AG04449 (cell line): Measurements from ENCODE around the gene MLYCD.
A peak's percentile ranks its signal among the peaks of the same experiment; 100 is the strongest.

Experiments
- CTCF ChIA-PET: fragments of 350-600 bp; formaldehyde crosslinking; extraction: SDS; loops from one replicate; lab custom pipeline; 2021; ENCODE audit warnings: antibody characterized with exemption; lab: Yijun Ruan, JAX
- POLR2A ChIA-PET: fragments of 400-600, 350-600 bp; formaldehyde crosslinking; extraction: SDS; loops from one replicate; lab custom pipeline; 2020; ENCODE audit warnings: antibody characterized with exemption, inconsistent platforms; lab: Yijun Ruan, JAX
- DNase-seq: peaks from one replicate; pipeline ENCODE4 v3.0.0-alpha.2; 2010; ENCODE audit warnings: low read depth, low spot score
- H3K4me3 ChIP-seq: 2 replicates; pipeline ENCODE4 v1.5.1; 2011; ENCODE audit warnings: low read depth, mild to moderate bottlenecking, control low read depth, low read length
- TF ChIP-seq, protein P1 (sequence below): IDR thresholded peaks from one replicate; pipeline ENCODE4 v1.5.1; 2011; ENCODE audit warnings: mild to moderate bottlenecking, moderate library complexity, low read length, control low read depth, inconsistent platforms; ENCODE audit not compliant: insufficient read depth; ENCODE audit errors: missing control alignments

The MLYCD gene

DNA sequence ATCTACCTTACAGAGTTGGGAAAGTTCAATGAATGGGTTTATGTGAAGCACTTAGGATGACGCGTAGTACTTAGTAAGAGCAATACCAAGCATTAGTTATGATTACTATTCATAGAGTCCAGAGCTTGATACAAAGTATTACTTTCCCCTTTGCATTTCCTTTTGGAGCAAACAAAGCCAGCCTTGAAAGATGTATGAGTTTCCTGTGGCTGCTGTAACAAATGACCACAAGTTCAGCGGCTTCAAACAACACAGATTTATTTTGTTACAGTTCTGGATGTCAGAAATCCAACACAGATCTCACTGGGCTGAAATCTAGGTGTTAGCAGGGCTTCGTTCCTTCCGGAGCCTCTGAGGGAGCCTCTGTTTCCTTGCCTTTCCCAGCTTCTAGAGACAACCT is 8.6 kb upstream of the MLYCD start:
- no peak overlapping the region for H3K4me3 ChIP-seq
- POLR2A ChIA-PET = no interaction called here
- TF ChIP-seq, protein P1, sequence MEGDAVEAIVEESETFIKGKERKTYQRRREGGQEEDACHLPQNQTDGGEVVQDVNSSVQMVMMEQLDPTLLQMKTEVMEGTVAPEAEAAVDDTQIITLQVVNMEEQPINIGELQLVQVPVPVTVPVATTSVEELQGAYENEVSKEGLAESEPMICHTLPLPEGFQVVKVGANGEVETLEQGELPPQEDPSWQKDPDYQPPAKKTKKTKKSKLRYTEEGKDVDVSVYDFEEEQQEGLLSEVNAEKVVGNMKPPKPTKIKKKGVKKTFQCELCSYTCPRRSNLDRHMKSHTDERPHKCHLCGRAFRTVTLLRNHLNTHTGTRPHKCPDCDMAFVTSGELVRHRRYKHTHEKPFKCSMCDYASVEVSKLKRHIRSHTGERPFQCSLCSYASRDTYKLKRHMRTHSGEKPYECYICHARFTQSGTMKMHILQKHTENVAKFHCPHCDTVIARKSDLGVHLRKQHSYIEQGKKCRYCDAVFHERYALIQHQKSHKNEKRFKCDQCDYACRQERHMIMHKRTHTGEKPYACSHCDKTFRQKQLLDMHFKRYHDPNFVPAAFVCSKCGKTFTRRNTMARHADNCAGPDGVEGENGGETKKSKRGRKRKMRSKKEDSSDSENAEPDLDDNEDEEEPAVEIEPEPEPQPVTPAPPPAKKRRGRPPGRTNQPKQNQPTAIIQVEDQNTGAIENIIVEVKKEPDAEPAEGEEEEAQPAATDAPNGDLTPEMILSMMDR = no peak
- no peak for DNase-seq
- CTCF ChIA-PET = interaction anchor here (0.9 kb wide), 1 partner anchor 10 kb away, joined by 4 read pairs; no protein-coding TSS in a partner anchor

DNA sequence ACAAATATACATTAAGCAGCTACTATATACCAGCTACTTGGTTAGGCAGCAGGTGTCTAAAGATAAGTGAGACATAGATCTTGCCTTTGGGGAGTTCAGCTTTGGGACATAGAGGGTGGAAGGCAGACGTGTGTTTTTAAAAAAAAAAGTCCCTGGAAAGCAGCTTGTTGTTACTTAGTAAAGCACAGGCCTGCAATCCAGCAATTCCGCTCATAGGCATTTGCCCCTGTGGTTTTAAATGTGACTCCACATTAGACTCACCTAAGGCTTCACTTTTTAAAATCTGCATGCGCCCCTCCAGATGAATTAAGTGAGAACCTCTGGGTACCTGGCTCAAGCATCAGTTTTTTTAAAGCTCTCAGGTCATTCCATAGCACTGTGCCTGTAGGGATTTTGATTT is 7.2 kb upstream of the MLYCD start:
- no peak for DNase-seq
- POLR2A ChIA-PET = no interaction called here
- CTCF ChIA-PET = interaction anchor here (0.8 kb wide), 1 partner anchor 14 kb away, joined by 3 read pairs; no protein-coding TSS in a partner anchor

DNA sequence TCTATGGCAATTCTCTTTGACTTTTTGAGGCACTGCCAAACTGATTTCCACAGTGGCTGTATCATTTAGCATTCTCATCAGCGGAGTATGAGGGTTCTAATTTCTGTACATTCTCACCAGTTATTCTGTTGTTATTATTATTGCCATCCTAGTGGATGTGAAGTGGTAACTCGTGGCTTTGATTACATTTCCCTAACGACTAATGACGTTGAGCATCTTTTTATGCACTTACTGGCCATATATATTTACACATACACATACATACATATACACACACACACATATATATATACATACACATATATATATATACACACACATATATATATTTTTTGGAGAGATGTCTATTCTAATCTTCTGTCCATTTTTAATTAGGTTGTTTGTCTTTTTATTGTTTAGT is 3.7 kb upstream of the MLYCD start:
- CTCF ChIA-PET = no interaction called here
- no peak for DNase-seq
- TF ChIP-seq, protein P1 = no peak
- POLR2A ChIA-PET = no interaction called here
- H3K4me3 ChIP-seq = no peak overlapping the region

More for the DNA sequence above, 7.2 kb upstream of the MLYCD start:
- no peak overlapping the region for H3K4me3 ChIP-seq
- TF ChIP-seq, protein P1 = no peak

DNA sequence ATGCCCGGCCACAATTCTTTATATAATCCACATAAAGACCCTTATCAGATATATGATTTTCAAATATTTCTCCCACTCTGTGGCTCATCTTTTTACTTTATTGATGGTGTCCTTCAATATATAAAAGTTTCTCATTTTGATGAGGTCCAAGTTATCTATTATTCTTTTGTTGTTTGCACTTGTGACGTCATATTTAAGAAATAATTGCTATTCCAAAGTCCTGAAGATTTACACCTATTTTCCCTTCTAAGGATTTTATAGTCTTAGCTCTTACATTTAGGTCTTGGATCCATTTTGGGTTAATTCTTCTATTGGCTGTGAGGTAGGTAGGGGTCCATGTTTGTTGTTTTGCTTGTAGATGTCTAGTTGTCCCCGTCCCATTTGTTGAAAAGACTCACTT is 3.0 kb upstream of the MLYCD start:
- POLR2A ChIA-PET = no interaction called here
- TF ChIP-seq, protein P1 = no peak
- CTCF ChIA-PET = no interaction called here
- no peak for DNase-seq
- H3K4me3 ChIP-seq = no peak overlapping the region

DNA sequence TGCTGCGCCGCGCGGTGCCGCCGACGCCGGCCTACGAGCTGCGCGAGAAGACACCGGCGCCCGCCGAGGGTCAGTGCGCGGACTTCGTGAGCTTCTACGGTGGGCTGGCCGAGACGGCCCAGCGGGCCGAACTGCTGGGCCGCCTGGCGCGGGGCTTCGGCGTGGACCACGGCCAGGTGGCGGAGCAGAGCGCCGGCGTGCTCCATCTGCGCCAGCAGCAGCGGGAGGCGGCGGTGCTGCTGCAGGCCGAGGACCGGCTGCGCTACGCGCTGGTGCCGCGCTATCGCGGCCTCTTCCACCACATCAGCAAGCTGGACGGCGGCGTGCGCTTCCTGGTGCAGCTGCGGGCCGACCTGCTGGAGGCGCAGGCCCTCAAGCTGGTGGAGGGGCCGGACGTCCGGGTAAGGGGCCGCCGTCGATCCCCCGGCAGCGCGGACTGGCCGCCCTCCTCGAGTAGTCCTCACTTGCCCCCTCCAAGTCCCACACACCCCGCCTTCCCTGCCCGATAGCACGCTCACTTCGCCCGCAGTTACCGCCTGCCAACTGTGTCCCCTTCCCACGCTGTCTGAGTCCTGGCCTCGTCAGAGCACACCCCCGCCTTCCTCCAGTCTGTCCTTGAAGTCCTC is 470 bp downstream of the MLYCD start:
- no peak for DNase-seq
- H3K4me3 ChIP-seq = peak overlapping the region; percentile 70
- ChIA-PET POLR2A (no interaction called here), CTCF (interaction anchor here (0.9 to 2.3 kb wide), 2 partner anchors 27 to 57 kb away, joined by 4 to 7 read pairs; no protein-coding TSS in a partner anchor)
- TF ChIP-seq, protein P1 = peak; percentile 23

DNA sequence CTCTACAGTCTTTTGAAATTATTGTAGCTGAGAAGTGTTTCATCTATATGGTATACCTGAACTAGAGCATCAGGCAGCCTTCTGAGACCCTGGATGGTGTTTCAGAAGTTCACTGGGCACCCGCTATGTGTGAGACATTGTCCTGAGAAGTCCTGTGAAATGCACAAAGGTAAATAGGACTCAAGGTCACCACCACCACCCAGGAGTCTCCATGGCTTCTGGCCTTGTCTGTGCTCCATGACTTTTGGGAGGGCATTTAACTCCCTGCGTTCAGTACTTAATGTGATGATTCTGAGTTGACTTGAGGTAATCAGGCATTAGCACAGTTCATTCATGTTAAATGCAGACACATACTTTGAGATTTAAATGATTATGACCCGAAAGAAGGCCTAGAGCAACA is 1.1 kb downstream of the MLYCD start:
- ChIA-PET CTCF (interaction anchor here (1.7 to 2.3 kb wide), 2 partner anchors 27 to 56 kb away, joined by 7 read pairs; no protein-coding TSS in a partner anchor), POLR2A (no interaction called here)
- TF ChIP-seq, protein P1 = no peak
- no peak for DNase-seq
- peak overlapping the region; percentile 70 for H3K4me3 ChIP-seq
